Thoracic aorta (tissue), 2 donors: Measurements from ENCODE around the gene CD47. TPM values are rescaled to one million over a fixed set of nuclear protein-coding genes. Genes with fewer than 3 reads are reported as not detected.

Experiments
- ATAC-seq: fragments of 150-250 bp; one replicate; pipeline ENCODE4 v1.8.0; 2017; ENCODE audit warnings: low read depth; ENCODE audit not compliant: insufficient number of reproducible peaks, low FRiP score
- DNase-seq: peaks from one replicate; pipeline ENCODE4 v3.0.0-alpha.2; 2020; ENCODE audit warnings: low spot score
- H3K27ac ChIP-seq, 2 donors: fragments of 200-600 bp; sonication (generic); 1 replicate in 1 of 2; 2 replicates in 1 of 2; pipeline ENCODE4 v1.5.1; 2016; ENCODE audit warnings: mild to moderate bottlenecking in 2 of 2, moderate library complexity in 2 of 2
- H3K27me3 ChIP-seq: fragments of 200-600 bp; sonication (generic); replicated peaks from 2 replicates; pipeline ENCODE4 v1.6.0; 2016; ENCODE audit warnings: mild to moderate bottlenecking; ENCODE audit not compliant: insufficient read depth
- H3K36me3 ChIP-seq: fragments of 200-600 bp; sonication (generic); one replicate; pipeline ENCODE4 v1.5.1; 2016
- H3K4me1 ChIP-seq, 2 donors: fragments of 200-600 bp; sonication (generic); 1 replicate in 1 of 2; 2 replicates in 1 of 2; pipeline versions ENCODE4 v1.5.1 to v1.6.0; 2016; ENCODE audit warnings: low read depth in 2 of 2, mild to moderate bottlenecking in 1 of 2; ENCODE audit not compliant: control insufficient read depth in 1 of 2
- H3K4me3 ChIP-seq: fragments of 200-600 bp; sonication (generic); 2 replicates; pipeline ENCODE4 v1.5.1; 2016; ENCODE audit warnings: mild to moderate bottlenecking
- H3K9me3 ChIP-seq: fragments of 200-600 bp; sonication (generic); 2 replicates; pipeline ENCODE4 v1.5.1; 2016
- total RNA-seq, 2 donors: library from RNA; depleted of rRNA; stranded (reverse); fragments of >200 nt; gene quantifications; one replicate each; pipeline versions ENCODE4 v1.1.0 to v1.2.3, GENCODE V29; 2016
- TF ChIP-seq, protein P1 (sequence below): fragments of 200-600 bp; sonication (generic); IDR thresholded peaks from one replicate; pipeline ENCODE4 v1.5.1; 2019; ENCODE audit warnings: antibody characterized with exemption

Gene CD47
- total RNA-seq, 2 donors from 2014 or later: 70.1 to 80.4 TPM

DNA sequence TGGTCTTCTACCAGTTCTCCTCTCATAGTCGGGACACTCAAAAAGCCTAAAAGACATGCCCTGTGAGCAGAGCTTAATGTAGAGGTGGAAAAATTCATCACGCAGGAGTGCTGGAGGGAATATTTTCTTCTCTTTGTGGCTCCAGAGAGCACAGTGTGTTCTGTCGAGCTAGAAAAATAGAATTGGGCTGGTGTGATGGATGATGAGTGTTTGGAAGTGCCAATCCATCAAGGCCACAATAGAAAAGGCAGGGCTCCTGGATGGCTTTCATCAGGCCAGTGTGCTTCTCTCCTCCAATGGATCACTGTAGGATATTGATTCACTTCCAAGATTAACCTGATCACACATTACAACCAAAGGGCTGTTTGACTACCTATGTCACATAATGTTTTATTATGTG, 65.7 kb downstream of the CD47 start:
- Histone ChIP-seq H3K9me3 (no peaks in the 10 kb centered on the region), H3K4me1 (peaks cover 5 to 12% of the 10 kb centered on the region in 2 donors), H3K27ac (no peak overlapping the region), H3K36me3 (no peaks in the 10 kb centered on the region), H3K4me3 (no peak overlapping the region), H3K27me3 (no peaks in the 10 kb centered on the region)
- no peak for ATAC-seq
- TF ChIP-seq, protein P1, sequence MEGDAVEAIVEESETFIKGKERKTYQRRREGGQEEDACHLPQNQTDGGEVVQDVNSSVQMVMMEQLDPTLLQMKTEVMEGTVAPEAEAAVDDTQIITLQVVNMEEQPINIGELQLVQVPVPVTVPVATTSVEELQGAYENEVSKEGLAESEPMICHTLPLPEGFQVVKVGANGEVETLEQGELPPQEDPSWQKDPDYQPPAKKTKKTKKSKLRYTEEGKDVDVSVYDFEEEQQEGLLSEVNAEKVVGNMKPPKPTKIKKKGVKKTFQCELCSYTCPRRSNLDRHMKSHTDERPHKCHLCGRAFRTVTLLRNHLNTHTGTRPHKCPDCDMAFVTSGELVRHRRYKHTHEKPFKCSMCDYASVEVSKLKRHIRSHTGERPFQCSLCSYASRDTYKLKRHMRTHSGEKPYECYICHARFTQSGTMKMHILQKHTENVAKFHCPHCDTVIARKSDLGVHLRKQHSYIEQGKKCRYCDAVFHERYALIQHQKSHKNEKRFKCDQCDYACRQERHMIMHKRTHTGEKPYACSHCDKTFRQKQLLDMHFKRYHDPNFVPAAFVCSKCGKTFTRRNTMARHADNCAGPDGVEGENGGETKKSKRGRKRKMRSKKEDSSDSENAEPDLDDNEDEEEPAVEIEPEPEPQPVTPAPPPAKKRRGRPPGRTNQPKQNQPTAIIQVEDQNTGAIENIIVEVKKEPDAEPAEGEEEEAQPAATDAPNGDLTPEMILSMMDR: no peak
- no peak for DNase-seq

DNA sequence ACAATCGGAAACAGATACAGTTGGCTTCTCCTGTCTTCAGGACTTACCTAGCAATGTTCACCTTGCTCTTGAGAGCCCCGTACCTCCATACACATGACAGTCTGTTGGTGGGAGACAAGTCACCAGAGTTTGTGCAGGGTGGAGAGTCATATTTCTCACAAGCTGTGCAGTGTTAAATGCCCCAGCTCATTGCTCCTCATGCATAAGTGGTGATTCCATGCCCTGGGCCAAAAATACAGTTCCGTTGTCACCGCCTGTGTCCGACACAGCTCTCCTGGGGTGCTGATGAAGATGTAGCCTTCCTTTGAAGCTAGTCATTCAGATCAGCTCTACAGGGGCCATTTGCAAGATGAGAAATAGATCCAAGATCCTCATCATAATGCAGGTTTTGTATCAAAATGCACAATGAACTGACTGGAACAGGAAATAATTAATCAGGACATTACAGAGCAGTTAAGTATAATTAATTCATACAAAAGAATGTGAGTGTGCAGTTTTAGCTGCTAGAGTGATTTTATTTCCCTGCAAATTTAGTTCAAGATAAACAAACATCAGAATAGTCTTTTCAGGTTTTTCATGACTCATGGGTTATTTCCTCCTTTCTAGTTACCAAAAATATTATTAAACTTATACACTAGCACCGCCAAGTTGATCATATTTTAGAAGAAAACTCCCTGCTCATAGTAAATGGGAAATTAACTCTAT, 66.5 kb downstream of the CD47 start:
- ATAC-seq (no peak), DNase-seq (no peak)
- Histone ChIP-seq H3K27ac (no peak overlapping the region), H3K4me3 (no peak overlapping the region), H3K9me3 (no peaks in the 10 kb centered on the region), H3K36me3 (no peaks in the 10 kb centered on the region), H3K27me3 (no peaks in the 10 kb centered on the region), H3K4me1 (peaks cover 5 to 12% of the 10 kb centered on the region in 2 donors)
- TF ChIP-seq, protein P1: no peak

DNA sequence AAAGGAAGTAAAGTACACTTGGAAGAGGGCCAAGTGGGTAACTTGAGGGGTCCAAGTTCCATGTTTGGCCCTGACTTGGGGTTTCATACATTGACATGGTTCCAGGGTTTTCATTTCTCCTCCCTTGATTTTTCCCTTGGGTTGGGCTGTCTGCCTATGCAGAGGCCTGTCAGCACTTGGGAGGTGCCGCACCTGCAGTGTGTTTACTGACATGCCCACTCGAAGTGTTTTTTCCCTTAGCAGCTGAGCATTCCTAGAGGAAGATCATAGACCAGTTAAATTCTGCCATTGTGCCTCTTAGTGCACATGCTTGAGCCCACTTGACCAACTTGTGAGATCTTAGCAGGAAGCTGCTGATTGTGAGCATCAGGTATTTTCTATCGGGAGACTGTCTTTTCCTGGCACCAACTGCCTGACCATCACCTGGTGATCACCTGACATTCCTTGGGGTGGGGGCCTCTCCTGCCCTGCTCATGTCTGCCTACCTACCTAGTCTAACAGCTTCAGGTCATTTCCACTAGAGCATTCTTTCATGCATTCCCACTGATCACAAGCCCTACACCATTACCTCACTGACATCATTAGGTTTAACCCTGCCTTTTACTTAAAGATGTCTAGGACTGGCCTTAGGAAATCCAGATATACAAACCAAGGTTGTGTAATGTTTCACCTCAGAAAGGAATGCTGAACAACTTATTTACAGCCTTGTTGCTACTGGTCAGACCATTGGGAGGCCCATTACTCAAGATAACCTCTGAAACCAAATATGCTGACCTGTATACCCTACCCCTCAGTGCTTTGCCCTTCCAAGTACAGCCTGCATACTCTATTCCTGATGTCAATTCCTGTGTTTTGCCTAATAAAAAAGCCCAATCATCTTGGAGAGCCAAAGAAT, 68.3 kb downstream of the CD47 start:
- ATAC-seq: no peak
- no peak for DNase-seq
- H3K27ac ChIP-seq: no peak overlapping the region
- H3K4me3 ChIP-seq: no peak overlapping the region
- TF ChIP-seq, protein P1: no peak
- H3K27me3 ChIP-seq: no peaks in the 10 kb centered on the region
- no peaks in the 10 kb centered on the region for H3K9me3 ChIP-seq
- peaks cover 5 to 12% of the 10 kb centered on the region in 2 donors for H3K4me1 ChIP-seq
- no peaks in the 10 kb centered on the region for H3K36me3 ChIP-seq

DNA sequence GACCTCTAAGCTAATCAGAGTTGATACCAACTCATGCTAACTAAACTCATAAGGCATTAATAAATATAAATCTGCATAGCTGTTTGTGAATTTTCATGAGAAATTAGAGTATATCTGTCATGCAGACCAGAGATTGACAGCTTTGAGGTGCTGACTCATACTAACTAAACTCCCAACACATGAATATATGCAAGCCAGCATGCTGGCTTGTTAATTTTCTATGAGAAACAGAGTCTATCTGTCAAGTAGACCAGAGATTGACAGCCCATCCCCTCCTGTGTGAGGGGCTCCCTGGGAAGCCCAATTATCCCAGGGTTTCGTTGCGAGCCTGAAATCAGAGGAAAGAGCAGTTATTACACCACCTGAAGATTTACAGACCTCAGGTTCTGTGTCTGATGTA, 69.3 kb downstream of the CD47 start:
- Histone ChIP-seq H3K4me1 (peaks cover 5 to 12% of the 10 kb centered on the region in 2 donors), H3K27ac (no peak overlapping the region), H3K9me3 (no peaks in the 10 kb centered on the region), H3K4me3 (no peak overlapping the region), H3K36me3 (no peaks in the 10 kb centered on the region), H3K27me3 (no peaks in the 10 kb centered on the region)
- TF ChIP-seq, protein P1: no peak
- ATAC-seq (no peak), DNase-seq (no peak)

DNA sequence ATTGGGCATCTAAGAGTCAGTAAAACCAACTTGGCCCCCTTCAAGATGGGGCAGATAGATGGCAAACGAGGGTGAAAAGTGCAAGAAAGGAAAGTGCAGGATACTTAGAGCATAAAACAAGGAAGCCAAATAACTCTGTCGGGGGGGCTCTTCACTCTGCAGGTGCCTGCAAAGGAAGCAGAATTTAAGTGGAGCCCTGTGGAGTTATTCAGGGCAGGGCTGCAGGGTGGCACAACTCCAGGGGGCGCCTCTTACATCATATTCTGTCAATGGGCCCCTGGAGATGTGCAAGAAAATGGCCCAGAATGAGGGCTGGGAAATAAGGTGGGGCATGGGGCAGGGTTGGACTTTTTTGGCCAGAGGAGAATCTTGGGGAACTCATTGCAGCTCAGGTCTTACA, 69.7 kb downstream of the CD47 start:
- Histone ChIP-seq H3K9me3 (no peaks in the 10 kb centered on the region), H3K4me3 (no peak overlapping the region), H3K4me1 (peaks cover 5 to 12% of the 10 kb centered on the region in 2 donors), H3K27me3 (no peaks in the 10 kb centered on the region), H3K27ac (no peak overlapping the region), H3K36me3 (no peaks in the 10 kb centered on the region)
- ATAC-seq (no peak), DNase-seq (no peak)
- TF ChIP-seq, protein P1: no peak
